Measurements from ENCODE around the gene VAV2.

Gene VAV2

GRCh38 chr9:133893191-133893994 is 98.7 kb downstream of the VAV2 start:
- Histone ChIP-seq H3K4me3 (ENCODE audit: low read depth in 1 of 2, low read length in 1 of 2) (no peak overlapping the region), H3K27ac (no peak overlapping the region), H3K9me3 (no peaks in the 10 kb centered on the region), H3K4me1 (ENCODE audit: control insufficient read depth in 1 of 2, insufficient read depth in 1 of 2, low read depth in 1 of 2, low read length in 1 of 2) (no peaks in the 10 kb centered on the region), H3K27me3 (no peaks in the 10 kb centered on the region), H3K36me3 (no peaks in the 10 kb centered on the region)
- no peak for TF ChIP-seq CTCF (IDR thresholded peaks at IDR 0.05)

DNA sequence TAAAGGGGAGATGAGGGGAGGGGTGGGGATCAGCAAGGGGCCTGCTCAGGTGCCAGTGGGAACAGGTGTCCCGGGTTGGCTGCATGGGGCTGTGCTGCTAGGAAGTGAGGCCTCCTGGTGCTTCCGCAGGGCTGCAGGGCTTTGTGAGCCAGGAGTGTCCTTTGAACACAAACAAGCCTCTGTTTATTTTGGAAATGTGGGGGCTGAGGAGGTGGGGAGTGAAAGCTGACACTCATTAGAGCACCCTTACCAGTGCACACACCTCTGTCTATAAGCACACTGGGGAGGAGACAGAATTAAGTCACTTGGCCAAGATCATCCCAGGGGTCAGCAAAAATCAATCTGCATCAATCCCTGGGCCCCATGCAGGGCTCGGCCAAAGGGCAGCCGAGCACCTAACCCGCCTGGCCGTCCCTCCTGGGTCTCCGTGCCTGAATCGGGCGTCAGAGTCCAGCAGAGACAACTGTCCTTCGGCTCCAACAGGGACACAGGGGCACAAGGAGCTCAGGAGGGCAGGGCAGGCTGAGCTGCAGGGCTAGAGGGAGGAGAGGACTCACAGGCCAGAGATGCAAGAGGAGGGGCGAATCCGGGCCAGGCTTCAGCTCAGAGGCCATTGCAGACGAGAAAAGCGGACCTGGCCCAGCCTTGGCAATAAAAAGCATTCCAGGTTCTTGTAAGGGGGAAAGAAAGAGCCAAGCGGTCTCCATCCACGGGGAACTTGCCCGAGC is 99.8 kb downstream of the VAV2 start:
- H3K36me3 ChIP-seq: no peaks in the 10 kb centered on the region

DNA sequence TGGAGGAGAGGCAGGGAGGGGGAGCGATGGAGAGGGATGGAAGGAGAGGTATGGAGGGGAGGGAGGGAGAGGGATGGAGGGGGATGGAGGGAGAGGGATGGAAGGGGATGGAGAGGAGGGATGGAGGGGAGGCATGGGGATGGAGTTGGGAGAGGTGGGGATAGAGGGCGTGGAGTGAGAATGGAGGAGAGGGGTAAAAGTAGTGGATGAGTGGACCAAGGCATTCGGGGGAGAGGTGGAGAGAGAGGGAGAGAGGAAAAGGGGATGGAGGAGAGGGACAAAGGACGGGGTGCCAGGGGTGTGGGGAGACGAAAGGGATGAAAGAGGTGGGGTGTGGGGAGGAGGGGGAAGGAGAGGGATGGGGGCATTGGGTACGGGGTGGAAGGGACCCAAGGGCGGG is 100.4 kb downstream of the VAV2 start:
- H3K4me3 ChIP-seq (ENCODE audit: low read depth in 1 of 2, low read length in 1 of 2): no peak overlapping the region

More for the DNA sequence above, 99.8 kb downstream of the VAV2 start:
- Histone ChIP-seq H3K9me3 (no peaks in the 10 kb centered on the region), H3K27ac (no peak overlapping the region), H3K27me3 (no peaks in the 10 kb centered on the region), H3K4me1 (ENCODE audit: control insufficient read depth in 1 of 2, insufficient read depth in 1 of 2, low read depth in 1 of 2, low read length in 1 of 2) (no peaks in the 10 kb centered on the region), H3K4me3 (ENCODE audit: low read depth in 1 of 2, low read length in 1 of 2) (no peak overlapping the region)
- no peak for TF ChIP-seq CTCF (IDR thresholded peaks at IDR 0.05)

DNA sequence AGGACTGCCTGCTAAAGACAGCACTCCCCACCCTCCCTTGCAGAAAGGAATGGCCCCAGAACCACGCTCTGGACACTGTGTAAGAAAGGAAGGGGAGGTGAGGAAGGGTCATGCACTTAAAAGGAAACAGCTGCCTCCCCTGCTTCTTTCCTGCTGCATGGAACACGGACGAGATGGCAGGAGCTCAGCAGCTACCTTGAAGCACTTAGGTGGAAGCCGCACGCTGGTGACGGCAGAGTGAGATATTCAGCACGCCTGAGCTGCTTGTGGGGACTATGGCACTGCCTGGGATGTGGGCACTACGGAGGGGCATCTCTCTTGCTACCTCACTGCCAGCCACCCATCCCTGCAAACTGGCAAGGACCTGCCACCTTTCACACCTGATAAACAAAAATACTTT is 101.5 kb downstream of the VAV2 start:
- no peaks in the 10 kb centered on the region for H3K27me3 ChIP-seq
- no peak overlapping the region for H3K27ac ChIP-seq
- H3K9me3 ChIP-seq: no peaks in the 10 kb centered on the region
- no peak for TF ChIP-seq CTCF (IDR thresholded peaks at IDR 0.05)
- H3K4me1 ChIP-seq (ENCODE audit: control insufficient read depth in 1 of 2, insufficient read depth in 1 of 2, low read depth in 1 of 2, low read length in 1 of 2): no peaks in the 10 kb centered on the region
- no peak overlapping the region for H3K4me3 ChIP-seq (ENCODE audit: low read depth in 1 of 2, low read length in 1 of 2)
- H3K36me3 ChIP-seq: no peaks in the 10 kb centered on the region

More for the DNA sequence above, 100.4 kb downstream of the VAV2 start:
- Histone ChIP-seq H3K27me3 (no peaks in the 10 kb centered on the region), H3K4me1 (ENCODE audit: control insufficient read depth in 1 of 2, insufficient read depth in 1 of 2, low read depth in 1 of 2, low read length in 1 of 2) (no peaks in the 10 kb centered on the region), H3K27ac (no peak overlapping the region), H3K9me3 (no peaks in the 10 kb centered on the region), H3K36me3 (no peaks in the 10 kb centered on the region)
- no peak for TF ChIP-seq CTCF (IDR thresholded peaks at IDR 0.05)

DNA sequence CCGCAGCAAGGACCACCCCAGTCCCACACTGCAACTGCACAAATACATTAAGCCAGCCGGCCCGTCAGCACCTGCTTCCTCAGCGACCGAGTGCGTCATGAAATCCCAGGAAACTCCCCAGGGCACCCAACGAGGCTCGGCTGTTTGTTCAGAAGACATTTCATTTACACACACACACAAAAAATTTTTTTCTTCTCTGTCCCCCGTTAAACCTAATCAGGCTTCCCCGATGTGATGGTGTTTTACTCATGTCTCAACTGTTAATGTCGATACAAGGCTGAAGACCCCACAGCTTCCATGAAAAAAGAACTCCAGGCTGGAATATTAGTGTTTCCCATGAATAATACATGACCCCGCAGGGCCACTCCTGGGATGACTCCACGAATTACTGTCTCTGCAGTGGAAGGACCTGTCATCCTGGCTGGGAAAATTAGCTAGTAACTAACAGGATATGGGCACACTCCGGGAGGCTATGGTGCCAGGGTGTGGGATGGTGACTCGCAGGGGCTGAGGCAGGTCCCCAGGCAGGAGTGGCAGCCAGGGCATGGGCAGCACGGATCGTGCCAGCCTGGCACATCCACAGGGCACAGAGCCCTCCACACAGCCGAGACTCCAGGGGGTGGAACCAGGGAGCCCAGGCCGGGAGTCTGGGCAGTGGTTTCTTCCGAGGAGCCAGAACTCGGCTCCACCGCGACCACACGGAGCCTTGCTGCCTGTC is 102.4 kb downstream of the VAV2 start:
- Histone ChIP-seq H3K27ac (no peak overlapping the region), H3K36me3 (no peaks in the 10 kb centered on the region), H3K9me3 (no peaks in the 10 kb centered on the region), H3K4me3 (ENCODE audit: low read depth in 1 of 2, low read length in 1 of 2) (no peak overlapping the region), H3K27me3 (no peaks in the 10 kb centered on the region), H3K4me1 (ENCODE audit: control insufficient read depth in 1 of 2, insufficient read depth in 1 of 2, low read depth in 1 of 2, low read length in 1 of 2) (no peaks in the 10 kb centered on the region)
- TF ChIP-seq CTCF (IDR thresholded peaks at IDR 0.05): no peak
